ENCODE measurements around the gene POU6F1.

DNA sequence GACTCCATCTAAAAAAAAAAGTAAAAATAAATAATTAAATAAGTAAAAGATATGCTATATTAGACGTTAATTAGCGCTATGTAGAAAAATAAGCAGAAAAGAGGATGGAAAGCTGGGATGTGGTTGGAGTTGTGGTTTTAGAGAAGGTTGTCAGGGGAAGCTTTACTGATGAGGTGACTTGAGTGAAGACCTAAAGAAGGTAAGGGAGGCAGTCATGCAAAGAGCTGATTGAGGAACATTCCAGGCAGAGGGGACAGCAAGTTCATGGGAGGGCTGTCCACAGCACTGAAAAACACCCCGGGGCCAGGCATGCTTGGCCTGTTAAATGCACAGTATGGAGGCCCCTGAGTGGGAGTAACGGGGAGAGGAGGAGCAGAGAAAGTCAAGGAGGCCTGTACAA is 36.7 kb upstream of the POU6F1 start:
- TF ChIP-seq, protein P1, sequence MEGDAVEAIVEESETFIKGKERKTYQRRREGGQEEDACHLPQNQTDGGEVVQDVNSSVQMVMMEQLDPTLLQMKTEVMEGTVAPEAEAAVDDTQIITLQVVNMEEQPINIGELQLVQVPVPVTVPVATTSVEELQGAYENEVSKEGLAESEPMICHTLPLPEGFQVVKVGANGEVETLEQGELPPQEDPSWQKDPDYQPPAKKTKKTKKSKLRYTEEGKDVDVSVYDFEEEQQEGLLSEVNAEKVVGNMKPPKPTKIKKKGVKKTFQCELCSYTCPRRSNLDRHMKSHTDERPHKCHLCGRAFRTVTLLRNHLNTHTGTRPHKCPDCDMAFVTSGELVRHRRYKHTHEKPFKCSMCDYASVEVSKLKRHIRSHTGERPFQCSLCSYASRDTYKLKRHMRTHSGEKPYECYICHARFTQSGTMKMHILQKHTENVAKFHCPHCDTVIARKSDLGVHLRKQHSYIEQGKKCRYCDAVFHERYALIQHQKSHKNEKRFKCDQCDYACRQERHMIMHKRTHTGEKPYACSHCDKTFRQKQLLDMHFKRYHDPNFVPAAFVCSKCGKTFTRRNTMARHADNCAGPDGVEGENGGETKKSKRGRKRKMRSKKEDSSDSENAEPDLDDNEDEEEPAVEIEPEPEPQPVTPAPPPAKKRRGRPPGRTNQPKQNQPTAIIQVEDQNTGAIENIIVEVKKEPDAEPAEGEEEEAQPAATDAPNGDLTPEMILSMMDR (IDR thresholded peaks at IDR 0.05): no peak
- no peak for TF ChIP-seq POLR2A (IDR thresholded peaks at IDR 0.05)
